Trophoblast cell (in vitro differentiated cells and primary cell): Measurements from ENCODE around the gene COL1A2.

Experiments used
- DNase-seq, 2 donors: peaks; one replicate each; pipeline ENCODE4 v3.0.0-alpha.2; 2016
- H2AFZ ChIP-seq: 2 replicates; pipeline ENCODE4 v1.6.1; 2013; ENCODE audit warnings: low read length, moderate library complexity, mild to moderate bottlenecking; ENCODE audit not compliant: insufficient read depth, poor library complexity
- H2AK5ac ChIP-seq: 2 replicates; pipeline ENCODE4 v1.6.1; 2013; ENCODE audit warnings: mild to moderate bottlenecking, low read length
- H2BK120ac ChIP-seq: 2 replicates; pipeline ENCODE4 v1.6.1; 2013; ENCODE audit warnings: low read length, mild to moderate bottlenecking, moderate library complexity; ENCODE audit not compliant: insufficient read depth, poor library complexity
- H2BK12ac ChIP-seq: 2 replicates; pipeline ENCODE4 v1.6.1; 2013; ENCODE audit warnings: mild to moderate bottlenecking, low read length, moderate library complexity
- H2BK5ac ChIP-seq: 2 replicates; pipeline ENCODE4 v1.6.1; 2013; ENCODE audit warnings: low read length, low read depth, moderate library complexity, mild to moderate bottlenecking; ENCODE audit not compliant: poor library complexity
- H3K14ac ChIP-seq: 2 replicates; pipeline ENCODE4 v1.6.1; 2013; ENCODE audit warnings: mild to moderate bottlenecking, low read length
- H3K18ac ChIP-seq: 2 replicates; pipeline ENCODE4 v1.6.1; 2013; ENCODE audit warnings: mild to moderate bottlenecking, low read length
- H3K23ac ChIP-seq: 2 replicates; pipeline ENCODE4 v1.6.1; 2013; ENCODE audit warnings: low read length
- H3K27ac ChIP-seq: 2 replicates; pipeline ENCODE4 v1.5.1; 2013; ENCODE audit warnings: low read depth, mild to moderate bottlenecking, inconsistent platforms, low read length, moderate library complexity
- H3K27me3 ChIP-seq: 2 replicates; pipeline ENCODE4 v1.6.1; 2013; ENCODE audit warnings: inconsistent platforms, mild to moderate bottlenecking, low read length, moderate library complexity; ENCODE audit not compliant: insufficient read depth
- H3K36me3 ChIP-seq, 2 experiments: 1 replicate in 1 of 2; 2 replicates in 1 of 2; pipeline ENCODE4 v1.6.1; 2013; ENCODE audit warnings: low read length in 2 of 2, mild to moderate bottlenecking in 2 of 2, moderate library complexity in 1 of 2; ENCODE audit not compliant: insufficient read depth in 2 of 2, control insufficient read depth in 1 of 2
- H3K4ac ChIP-seq: 2 replicates; pipeline ENCODE4 v1.6.1; 2013; ENCODE audit warnings: low read depth, mild to moderate bottlenecking, low read length, moderate library complexity
- H3K4me1 ChIP-seq, 2 experiments: 1 replicate in 1 of 2; 2 replicates in 1 of 2; pipeline ENCODE4 v1.6.1; 2013; ENCODE audit warnings: low read length in 2 of 2, mild to moderate bottlenecking in 2 of 2, moderate library complexity in 1 of 2; ENCODE audit not compliant: insufficient read depth in 2 of 2, control insufficient read depth in 1 of 2
- H3K4me2 ChIP-seq: 2 replicates; pipeline ENCODE4 v1.6.1; 2013; ENCODE audit warnings: inconsistent platforms, mild to moderate bottlenecking, low read length, moderate library complexity
- H3K4me3 ChIP-seq: 2 replicates; pipeline ENCODE4 v1.5.1; 2013; ENCODE audit warnings: mild to moderate bottlenecking, low read depth, low read length, inconsistent platforms
- H3K79me1 ChIP-seq: one replicate; pipeline ENCODE4 v1.6.1; 2013; ENCODE audit warnings: low read length
- H3K79me2 ChIP-seq: 2 replicates; pipeline ENCODE4 v1.6.1; 2013; ENCODE audit warnings: low read length, mild to moderate bottlenecking; ENCODE audit not compliant: control insufficient read depth, insufficient read depth, poor library complexity
- H3K9ac ChIP-seq: 2 replicates; pipeline ENCODE4 v1.6.1; 2013; ENCODE audit warnings: mild to moderate bottlenecking, low read length
- H3K9me3 ChIP-seq: 2 replicates; pipeline ENCODE4 v1.6.1; 2013; ENCODE audit warnings: low read depth, mild to moderate bottlenecking, control low read depth, inconsistent platforms, low read length; ENCODE audit not compliant: insufficient read depth
- H4K12ac ChIP-seq: 2 replicates; pipeline ENCODE4 v1.6.1; 2013; ENCODE audit warnings: low read depth, mild to moderate bottlenecking, low read length, moderate library complexity
- H4K8ac ChIP-seq: 2 replicates; pipeline ENCODE4 v1.6.1; 2013; ENCODE audit warnings: low read depth, mild to moderate bottlenecking, low read length, moderate library complexity
- H4K91ac ChIP-seq: one replicate; pipeline ENCODE4 v1.6.1; 2013; ENCODE audit warnings: low read depth, mild to moderate bottlenecking, low read length, moderate library complexity
- WGBS: extraction: QIAGEN DNeasy Blood & Tissue Kit; methylation state at CpG from one replicate; pipeline ENCODE4 v1.1.7; 2013; ENCODE audit warnings: missing lambda C conversion rate; ENCODE audit not compliant: insufficient read length, insufficient coverage; ENCODE audit errors: extremely low coverage; 5-methylcytosine and 5-hydroxymethylcytosine counted together

Gene COL1A2

GRCh38 chr7:94431176-94431575 lies 36.5 kb downstream of the COL1A2 start:
- Histone ChIP-seq H3K14ac (no peak overlapping the region), H3K9ac (no peak overlapping the region), H2AK5ac (no peak overlapping the region), H2BK12ac (no peak overlapping the region), H3K4me3 (no peak overlapping the region), H4K91ac (no peak overlapping the region), H3K4me1 (no peaks in the 10 kb centered on the region), H4K8ac (no peak overlapping the region), H2AFZ (no peak overlapping the region), H3K4ac (no peak overlapping the region), H3K9me3 (no peaks in the 10 kb centered on the region), H3K36me3 (peaks cover 14 to 21% of the 10 kb centered on the region in 2 experiments), H3K79me2 (no peaks in the 10 kb centered on the region), H3K4me2 (no peak overlapping the region), H2BK120ac (no peak overlapping the region), H4K12ac (no peak overlapping the region), H3K27ac (no peak overlapping the region), H2BK5ac (no peak overlapping the region), H3K27me3 (no peaks in the 10 kb centered on the region), H3K79me1 (no peaks in the 10 kb centered on the region), H3K18ac (no peak overlapping the region), H3K23ac (no peak overlapping the region)
- no CpG with 5 or more reads among the region's 1 CpG for WGBS
- no peak for DNase-seq

DNA sequence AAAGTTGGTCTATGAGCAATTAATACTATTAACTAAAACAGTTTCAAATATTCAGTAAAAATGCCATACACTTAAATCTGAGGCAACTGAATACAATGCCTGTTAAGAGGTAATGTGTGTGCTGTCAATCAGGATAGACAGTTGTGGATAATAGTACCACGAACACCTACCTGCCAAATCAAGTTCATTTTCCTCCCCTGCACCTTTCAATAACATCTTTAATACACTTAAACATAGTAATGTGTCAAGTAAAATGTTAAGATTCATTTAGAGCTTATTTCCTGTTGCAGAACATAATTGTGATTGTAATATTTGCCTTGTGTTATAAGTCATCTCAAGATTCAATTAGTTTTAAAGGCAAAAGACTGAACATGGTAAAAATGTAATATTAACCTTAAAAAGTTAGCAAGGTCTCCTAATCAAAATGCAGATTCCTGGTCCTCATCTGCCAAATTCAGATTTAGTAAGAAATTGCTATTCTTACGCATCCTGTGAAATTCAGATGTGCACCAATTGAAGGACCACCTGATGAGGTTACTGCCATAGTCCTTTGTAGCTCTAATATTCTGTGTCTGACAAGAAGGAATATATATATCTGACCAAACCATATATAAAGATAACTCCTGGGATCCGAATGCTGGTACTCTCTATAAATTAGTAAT lies 37.1 kb downstream of the COL1A2 start:
- no peak overlapping the region for H3K27ac ChIP-seq
- no peak overlapping the region for H2BK12ac ChIP-seq
- H3K4me1 ChIP-seq: no peaks in the 10 kb centered on the region
- H3K79me1 ChIP-seq: no peaks in the 10 kb centered on the region
- no peak overlapping the region for H4K12ac ChIP-seq
- H3K14ac ChIP-seq: no peak overlapping the region
- no peaks in the 10 kb centered on the region for H3K79me2 ChIP-seq
- H3K9ac ChIP-seq: no peak overlapping the region
- H3K18ac ChIP-seq: no peak overlapping the region
- no peak overlapping the region for H2BK5ac ChIP-seq
- no peak overlapping the region for H3K4me2 ChIP-seq
- no peak overlapping the region for H4K91ac ChIP-seq
- no CpG with 5 or more reads among the region's 3 CpGs for WGBS
- H3K27me3 ChIP-seq: no peaks in the 10 kb centered on the region
- peaks cover 12 to 18% of the 10 kb centered on the region in 2 experiments for H3K36me3 ChIP-seq
- no peak overlapping the region for H2BK120ac ChIP-seq
- no peak overlapping the region for H3K4ac ChIP-seq
- no peak overlapping the region for H4K8ac ChIP-seq
- no peak overlapping the region for H3K4me3 ChIP-seq
- DNase-seq: no peak
- no peak overlapping the region for H2AFZ ChIP-seq
- H3K9me3 ChIP-seq: no peaks in the 10 kb centered on the region
- H2AK5ac ChIP-seq: no peak overlapping the region
- H3K23ac ChIP-seq: no peak overlapping the region

DNA sequence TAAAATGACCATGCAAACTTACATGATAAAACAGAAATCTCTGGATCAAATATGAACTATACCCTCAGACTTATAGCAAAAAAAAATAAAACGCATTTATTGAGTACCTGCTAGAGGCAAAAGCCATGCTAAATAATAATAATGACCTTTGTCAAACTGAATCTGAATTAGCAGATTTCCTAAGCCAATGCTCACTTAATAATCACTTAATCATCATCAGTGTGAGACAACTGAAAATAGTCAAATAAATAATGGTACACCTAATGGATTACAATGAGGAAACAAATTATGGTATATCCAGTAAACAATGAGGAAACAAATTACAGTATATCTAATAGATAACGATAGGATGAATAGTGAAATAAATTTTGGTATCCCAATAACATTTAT lies 37.6 kb downstream of the COL1A2 start:
- WGBS: no CpG with 5 or more reads among the region's 2 CpGs
- H3K27me3 ChIP-seq: no peaks in the 10 kb centered on the region
- no peak for DNase-seq
- H2BK120ac ChIP-seq: no peak overlapping the region
- no peak overlapping the region for H3K14ac ChIP-seq
- no peak overlapping the region for H4K91ac ChIP-seq
- H3K18ac ChIP-seq: no peak overlapping the region
- no peaks in the 10 kb centered on the region for H3K4me1 ChIP-seq
- H3K27ac ChIP-seq: no peak overlapping the region
- H3K4ac ChIP-seq: no peak overlapping the region
- H3K79me2 ChIP-seq: no peaks in the 10 kb centered on the region
- H3K9me3 ChIP-seq: no peaks in the 10 kb centered on the region
- H2AFZ ChIP-seq: no peak overlapping the region
- H3K79me1 ChIP-seq: no peaks in the 10 kb centered on the region
- no peak overlapping the region for H3K9ac ChIP-seq
- H3K36me3 ChIP-seq: peaks cover 8 to 14% of the 10 kb centered on the region in 2 experiments
- no peak overlapping the region for H3K23ac ChIP-seq
- no peak overlapping the region for H4K8ac ChIP-seq
- H2BK12ac ChIP-seq: no peak overlapping the region
- H3K4me3 ChIP-seq: no peak overlapping the region
- H4K12ac ChIP-seq: no peak overlapping the region
- H2AK5ac ChIP-seq: no peak overlapping the region
- H3K4me2 ChIP-seq: no peak overlapping the region
- H2BK5ac ChIP-seq: no peak overlapping the region

DNA sequence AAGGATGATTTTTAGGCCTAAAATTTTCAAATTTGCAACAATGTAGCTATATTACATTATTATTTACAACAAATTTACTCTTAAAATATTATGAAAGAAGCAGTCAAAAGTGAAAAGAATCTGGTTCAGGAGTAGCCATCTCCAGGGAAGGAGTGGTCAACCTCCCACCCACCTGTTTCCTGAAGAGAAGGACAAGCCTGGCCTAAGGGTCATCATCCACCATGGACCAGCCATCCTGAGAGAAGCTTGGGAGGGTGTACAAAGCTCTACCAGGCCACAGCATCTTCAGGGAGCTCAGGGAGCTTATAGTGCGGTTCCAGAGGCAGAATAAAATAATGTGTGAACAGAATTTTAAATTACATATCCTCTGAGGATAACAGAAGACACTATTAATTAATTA lies 38.1 kb downstream of the COL1A2 start:
- H3K36me3 ChIP-seq: peaks cover 4 to 9% of the 10 kb centered on the region in 2 experiments
- no peak overlapping the region for H3K18ac ChIP-seq
- no peak overlapping the region for H2BK12ac ChIP-seq
- no peaks in the 10 kb centered on the region for H3K27me3 ChIP-seq
- H3K4me3 ChIP-seq: no peak overlapping the region
- no CpG with 5 or more reads among the region's 1 CpG for WGBS
- no peaks in the 10 kb centered on the region for H3K9me3 ChIP-seq
- no peaks in the 10 kb centered on the region for H3K79me1 ChIP-seq
- H3K4me1 ChIP-seq: no peaks in the 10 kb centered on the region
- no peak overlapping the region for H2BK120ac ChIP-seq
- no peak overlapping the region for H2AK5ac ChIP-seq
- H3K9ac ChIP-seq: no peak overlapping the region
- H3K14ac ChIP-seq: no peak overlapping the region
- H3K23ac ChIP-seq: no peak overlapping the region
- H2AFZ ChIP-seq: no peak overlapping the region
- DNase-seq: no peak
- H2BK5ac ChIP-seq: no peak overlapping the region
- no peaks in the 10 kb centered on the region for H3K79me2 ChIP-seq
- H3K27ac ChIP-seq: no peak overlapping the region
- H3K4me2 ChIP-seq: no peak overlapping the region
- H4K12ac ChIP-seq: no peak overlapping the region
- H3K4ac ChIP-seq: no peak overlapping the region
- no peak overlapping the region for H4K91ac ChIP-seq
- H4K8ac ChIP-seq: no peak overlapping the region
